ENCODE results near the gene HIVEP1.

Gene HIVEP1

DNA sequence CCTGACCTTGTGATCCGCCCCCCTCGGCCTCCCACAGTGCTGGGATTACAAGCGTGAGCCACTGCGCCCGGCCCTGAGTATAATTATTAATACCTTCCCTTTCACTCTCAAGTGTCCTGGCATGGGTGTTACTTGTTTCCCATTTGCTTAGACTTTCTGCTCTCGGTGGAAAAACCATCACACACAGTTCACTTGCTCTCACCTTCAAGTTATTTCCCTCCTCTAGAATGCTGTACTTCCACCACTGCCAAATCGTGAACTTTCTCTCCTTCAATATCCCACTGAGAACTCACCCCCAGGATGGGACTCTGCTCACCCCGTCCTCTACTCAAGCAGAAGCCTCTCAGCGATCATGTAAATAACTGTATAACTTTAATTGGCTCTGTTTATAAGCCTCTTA is 4.6 kb upstream of the HIVEP1 start:
- no peaks in the 10 kb centered on the region for H3K36me3 ChIP-seq (replicated peaks; ENCODE audit: low read depth, low read length)
- no peak overlapping the region for H2AFZ ChIP-seq (ENCODE audit: low read depth, low read length)
- no peaks in the 10 kb centered on the region for H3K9me3 ChIP-seq (ENCODE audit: insufficient read depth, low read length)
- H3K79me2 ChIP-seq (ENCODE audit: low read length), result peaks cover 6% of the 10 kb centered on the region; the same call in 1 of the 2 replicates
- no peaks in the 10 kb centered on the region for H3K27me3 ChIP-seq (ENCODE audit: low read depth, low read length)
- no peaks in the 10 kb centered on the region for H4K20me1 ChIP-seq (ENCODE audit: insufficient read depth, low read length)
- no peak overlapping the region for H3K9ac ChIP-seq (ENCODE audit: low read length)
- TF ChIP-seq, protein P1, sequence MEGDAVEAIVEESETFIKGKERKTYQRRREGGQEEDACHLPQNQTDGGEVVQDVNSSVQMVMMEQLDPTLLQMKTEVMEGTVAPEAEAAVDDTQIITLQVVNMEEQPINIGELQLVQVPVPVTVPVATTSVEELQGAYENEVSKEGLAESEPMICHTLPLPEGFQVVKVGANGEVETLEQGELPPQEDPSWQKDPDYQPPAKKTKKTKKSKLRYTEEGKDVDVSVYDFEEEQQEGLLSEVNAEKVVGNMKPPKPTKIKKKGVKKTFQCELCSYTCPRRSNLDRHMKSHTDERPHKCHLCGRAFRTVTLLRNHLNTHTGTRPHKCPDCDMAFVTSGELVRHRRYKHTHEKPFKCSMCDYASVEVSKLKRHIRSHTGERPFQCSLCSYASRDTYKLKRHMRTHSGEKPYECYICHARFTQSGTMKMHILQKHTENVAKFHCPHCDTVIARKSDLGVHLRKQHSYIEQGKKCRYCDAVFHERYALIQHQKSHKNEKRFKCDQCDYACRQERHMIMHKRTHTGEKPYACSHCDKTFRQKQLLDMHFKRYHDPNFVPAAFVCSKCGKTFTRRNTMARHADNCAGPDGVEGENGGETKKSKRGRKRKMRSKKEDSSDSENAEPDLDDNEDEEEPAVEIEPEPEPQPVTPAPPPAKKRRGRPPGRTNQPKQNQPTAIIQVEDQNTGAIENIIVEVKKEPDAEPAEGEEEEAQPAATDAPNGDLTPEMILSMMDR (IDR thresholded peaks at IDR 0.05; ENCODE audit: low read depth, low read length), result no peak
- TF ChIP-seq EZH2phosphoT487 (IDR thresholded peaks at IDR 0.05; ENCODE audit: low read depth), result no peak
- no peak overlapping the region; the same call in 1 of the 2 replicates for H3K4me3 ChIP-seq (ENCODE audit: low read length)
- H3K4me2 ChIP-seq (ENCODE audit: low read length), result peak overlapping the region; percentile 83; the same call in 1 of the 2 replicates
- H3K27ac ChIP-seq (ENCODE audit: low read length), result no peak overlapping the region
- H3K4me1 ChIP-seq (ENCODE audit: low read length), result peaks cover 18% of the 10 kb centered on the region

DNA sequence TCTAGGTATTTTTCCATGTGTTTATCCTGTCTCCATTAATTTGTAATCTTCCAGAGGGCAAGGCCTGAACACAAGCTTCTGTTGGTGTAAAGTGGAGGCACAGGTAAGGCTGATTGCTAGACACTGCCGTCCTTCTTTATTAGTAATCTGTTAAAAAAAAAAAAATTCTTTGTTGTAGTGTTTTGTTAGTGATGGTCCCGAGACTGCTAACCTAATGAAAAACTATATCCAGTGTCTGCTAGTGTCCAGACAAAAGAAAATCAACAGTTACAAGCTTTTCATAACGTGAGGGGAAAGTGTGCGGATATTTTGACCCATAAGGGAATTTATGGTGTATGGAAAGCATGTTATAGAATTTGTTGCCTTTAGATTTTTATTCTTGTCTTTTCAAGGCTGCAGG is 4.2 kb upstream of the HIVEP1 start:
- Histone ChIP-seq H3K9me3 (ENCODE audit: insufficient read depth, low read length) (no peaks in the 10 kb centered on the region), H3K36me3 (replicated peaks; ENCODE audit: low read depth, low read length) (no peaks in the 10 kb centered on the region), H3K9ac (ENCODE audit: low read length) (peak overlapping the region; percentile 75), H4K20me1 (ENCODE audit: insufficient read depth, low read length) (no peaks in the 10 kb centered on the region), H3K4me3 (ENCODE audit: low read length) (peak overlapping the region; percentile 83), H2AFZ (ENCODE audit: low read depth, low read length) (peak overlapping the region; percentile 81; the same call in 1 of the 2 replicates), H3K4me2 (ENCODE audit: low read length) (peak overlapping the region; percentile 83), H3K27ac (ENCODE audit: low read length) (no peak overlapping the region), H3K27me3 (ENCODE audit: low read depth, low read length) (no peaks in the 10 kb centered on the region), H3K79me2 (ENCODE audit: low read length) (peaks cover 10% of the 10 kb centered on the region), H3K4me1 (ENCODE audit: low read length) (peaks cover 18% of the 10 kb centered on the region)
- TF ChIP-seq, protein P1 (IDR thresholded peaks at IDR 0.05; ENCODE audit: low read depth, low read length), result no peak
- no peak for TF ChIP-seq EZH2phosphoT487 (IDR thresholded peaks at IDR 0.05; ENCODE audit: low read depth)

DNA sequence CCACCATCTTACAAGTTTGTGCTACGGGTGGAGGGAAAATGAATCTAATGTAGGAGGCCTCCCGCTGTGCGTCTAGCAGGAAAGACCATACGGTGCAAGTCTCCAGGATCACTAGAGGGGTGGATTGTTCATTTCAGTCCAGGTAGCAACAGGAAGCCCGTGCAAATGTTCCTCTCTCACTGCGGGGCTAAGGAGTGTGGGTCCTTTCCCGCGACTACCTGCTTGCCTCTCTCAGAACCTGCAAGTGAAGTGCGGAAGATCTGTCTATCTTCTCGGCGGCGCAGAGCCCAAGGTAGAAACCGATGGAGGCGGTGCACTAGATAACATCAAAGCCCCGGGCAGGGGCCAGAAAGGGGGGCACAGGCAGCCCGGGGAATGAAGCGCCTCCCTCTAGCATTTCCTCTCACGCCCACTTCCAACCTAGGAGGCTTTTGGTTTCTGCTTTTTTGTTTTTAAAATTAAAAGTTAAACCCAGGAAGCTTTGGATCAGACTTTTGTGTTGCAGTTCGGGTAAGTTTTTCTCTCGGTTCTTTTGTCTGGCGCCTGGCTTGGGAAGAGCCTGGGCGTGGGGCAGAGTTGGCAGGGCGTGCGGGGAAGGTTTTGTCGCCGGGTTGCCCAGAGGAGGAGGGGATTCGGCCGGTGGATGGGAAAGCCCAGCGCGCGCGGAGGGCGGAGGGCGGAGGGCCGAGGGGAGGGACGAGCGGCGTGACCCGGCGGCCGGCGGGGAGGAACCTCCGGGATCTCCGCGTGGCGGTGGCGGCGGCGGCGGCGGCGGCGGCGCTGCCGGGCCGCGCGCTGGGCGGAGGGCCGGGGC is 3.5 kb upstream of the HIVEP1 start:
- H3K79me2 ChIP-seq (ENCODE audit: low read length), result peaks cover 17% of the 10 kb centered on the region
- H3K36me3 ChIP-seq (replicated peaks; ENCODE audit: low read depth, low read length), result no peaks in the 10 kb centered on the region
- no peaks in the 10 kb centered on the region for H3K9me3 ChIP-seq (ENCODE audit: insufficient read depth, low read length)
- H4K20me1 ChIP-seq (ENCODE audit: insufficient read depth, low read length), result peaks cover 4% of the 10 kb centered on the region; the same call in 1 of the 2 replicates
- H3K27ac ChIP-seq (ENCODE audit: low read length), result peak overlapping the region; percentile 51
- H3K9ac ChIP-seq (ENCODE audit: low read length), result peak overlapping the region; percentile 75
- peak overlapping the region; percentile 88 for H3K4me3 ChIP-seq (ENCODE audit: low read length)
- H2AFZ ChIP-seq (ENCODE audit: low read depth, low read length), result peak overlapping the region; percentile 81
- H3K4me1 ChIP-seq (ENCODE audit: low read length), result peaks cover 22% of the 10 kb centered on the region
- peak overlapping the region; percentile 83 for H3K4me2 ChIP-seq (ENCODE audit: low read length)
- H3K27me3 ChIP-seq (ENCODE audit: low read depth, low read length), result no peaks in the 10 kb centered on the region
- TF ChIP-seq, protein P1 (IDR thresholded peaks at IDR 0.05; ENCODE audit: low read depth, low read length), result no peak
- no peak for TF ChIP-seq EZH2phosphoT487 (IDR thresholded peaks at IDR 0.05; ENCODE audit: low read depth)

- Histone ChIP-seq H3K4me3 (ENCODE audit: low read length) (peak overlapping the region; percentile 88), H3K4me2 (ENCODE audit: low read length) (peak overlapping the region; percentile 86), H3K4me1 (ENCODE audit: low read length) (peaks cover 27% of the 10 kb centered on the region), H4K20me1 (ENCODE audit: insufficient read depth, low read length) (peaks cover 9% of the 10 kb centered on the region; the same call in 1 of the 2 replicates), H3K79me2 (ENCODE audit: low read length) (peaks cover 23% of the 10 kb centered on the region), H3K9ac (ENCODE audit: low read length) (peak overlapping the region; percentile 94), H3K27me3 (ENCODE audit: low read depth, low read length) (no peaks in the 10 kb centered on the region), H3K27ac (ENCODE audit: low read length) (peak overlapping the region; percentile 45), H2AFZ (ENCODE audit: low read depth, low read length) (peak overlapping the region; percentile 53; the same call in 1 of the 2 replicates), H3K9me3 (ENCODE audit: insufficient read depth, low read length) (no peaks in the 10 kb centered on the region), H3K36me3 (replicated peaks; ENCODE audit: low read depth, low read length) (peaks cover 5% of the 10 kb centered on the region)
- TF ChIP-seq, protein P1 (IDR thresholded peaks at IDR 0.05; ENCODE audit: low read depth, low read length), result no peak
- no peak for TF ChIP-seq EZH2phosphoT487 (IDR thresholded peaks at IDR 0.05; ENCODE audit: low read depth)
These were observed 2.9 kb upstream of the HIVEP1 start for GRCh38 chr6:12009180-12009685.
